HG03442 (cell line): Measurements from ENCODE around the gene GMFB.

Source experiments
- ATAC-seq: cut with Tn5 transposase; IDR thresholded peaks from one replicate; pipeline ENCODE4 v1.9.1; 2021; ENCODE audit warnings: mild to moderate bottlenecking, moderate library complexity; ENCODE audit not compliant: unreplicated experiment

Gene GMFB

GRCh38 chr14:54493293-54493692 lies 4.5 kb upstream of the GMFB start:
- no peak for ATAC-seq

- ATAC-seq = no peak
Measured at GRCh38 chr14:54490445-54491175, 1.8 kb upstream of the GMFB start.

GRCh38 chr14:54489731-54490444 lies 1.1 kb upstream of the GMFB start:
- no peak for ATAC-seq

- no peak for ATAC-seq
Measured at GRCh38 chr14:54489318-54489683, 521 bp upstream of the GMFB start.

- no peak for ATAC-seq
Measured at GRCh38 chr14:54488318-54488645, 498 bp downstream of the GMFB start.

GRCh38 chr14:54487771-54488170 lies 1.0 kb downstream of the GMFB start:
- ATAC-seq = no peak

GRCh38 chr14:54486685-54487084 lies 2.1 kb downstream of the GMFB start:
- ATAC-seq = no peak

- ATAC-seq = no peak
Measured at GRCh38 chr14:54483846-54484245, 4.9 kb downstream of the GMFB start.

- no peak for ATAC-seq
Measured at GRCh38 chr14:54483073-54483745, 5.6 kb downstream of the GMFB start.

- ATAC-seq = no peak
Measured at GRCh38 chr14:54481695-54482094, 7.1 kb downstream of the GMFB start.

- ATAC-seq = no peak
Measured at GRCh38 chr14:54480830-54481562, 7.8 kb downstream of the GMFB start.

- ATAC-seq = no peak
Measured at GRCh38 chr14:54478636-54479215, 10.1 kb downstream of the GMFB start.

GRCh38 chr14:54475911-54476310 lies 12.9 kb downstream of the GMFB start:
- ATAC-seq = no peak

- no peak for ATAC-seq
Measured at GRCh38 chr14:54475187-54475899, 13.4 kb downstream of the GMFB start.

- ATAC-seq = no peak
Measured at GRCh38 chr14:54474232-54474793, 14.5 kb downstream of the GMFB start.

- ATAC-seq = no peak
Measured at GRCh38 chr14:54472315-54472714, 16.5 kb downstream of the GMFB start.

GRCh38 chr14:54471641-54472040 lies 17.1 kb downstream of the GMFB start:
- no peak for ATAC-seq

- ATAC-seq = no peak
Measured at GRCh38 chr14:54470701-54471100, 18.1 kb downstream of the GMFB start.

GRCh38 chr14:54467280-54467679 lies 21.5 kb downstream of the GMFB start:
- no peak for ATAC-seq

- no peak for ATAC-seq
Measured at GRCh38 chr14:54465654-54466053, 23.1 kb downstream of the GMFB start.
